NCI-H2029 treated with DMSO at 0.1 percent for 48 hours (cell line): Measurements from ENCODE around the gene INMT.

Experiments used
- DNase-seq: peaks from one replicate; lab custom pipeline; 2025; lab: John Stamatoyannopoulos, UW

Gene INMT

DNA sequence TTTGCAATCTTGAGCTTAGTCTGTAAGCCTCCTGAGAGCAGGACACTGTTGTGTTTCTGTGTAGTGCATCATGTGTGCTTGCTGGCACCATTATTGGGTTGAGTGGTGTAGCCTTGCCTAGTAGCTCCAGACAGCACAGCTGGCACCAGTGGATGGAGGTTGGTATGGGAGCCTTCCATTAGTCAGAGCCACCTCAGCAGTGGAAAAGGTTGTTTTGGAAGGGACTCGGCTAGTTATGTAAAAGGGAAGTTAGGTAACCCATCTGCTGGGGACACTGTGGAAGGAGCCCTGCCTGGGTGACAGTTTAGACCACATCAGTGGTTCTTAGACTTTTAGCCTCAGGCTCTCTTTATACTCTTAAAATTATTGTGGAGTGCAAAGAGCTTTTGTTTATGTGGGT, 35.6 kb downstream of the INMT start:
- DNase-seq: no peak

DNA sequence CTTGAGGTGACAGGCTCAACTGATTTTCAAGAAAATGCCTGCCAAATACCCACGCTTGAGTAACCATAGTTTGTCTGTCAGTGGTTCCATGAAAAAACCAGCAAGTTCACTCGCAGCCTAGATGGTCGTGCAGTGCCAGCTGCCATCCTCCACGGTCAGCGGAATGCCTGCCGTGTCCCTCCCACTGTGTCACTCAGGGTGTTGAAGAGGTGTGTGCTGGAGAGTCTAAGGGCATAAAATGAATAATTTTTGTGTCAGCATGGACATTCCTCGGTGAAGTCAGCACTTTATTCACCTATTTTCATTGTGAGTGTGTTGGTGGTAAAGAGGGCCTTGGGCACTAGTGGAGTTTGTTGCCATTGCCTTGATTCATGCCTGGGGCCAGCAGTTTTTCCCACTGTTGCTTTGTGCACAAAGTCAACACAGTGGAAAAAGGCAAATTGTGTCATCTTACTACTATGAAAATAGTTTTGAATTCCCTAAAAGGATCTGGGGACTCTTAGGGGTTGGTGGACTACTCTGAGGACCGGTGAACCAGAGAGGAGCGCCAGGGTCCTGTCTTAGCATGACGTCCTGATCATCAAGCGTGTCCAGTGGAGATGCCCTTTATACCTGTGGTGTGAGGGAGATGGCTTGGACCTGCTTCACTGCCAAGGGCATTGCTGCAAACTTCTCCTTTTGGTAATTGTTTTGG, 36.9 kb downstream of the INMT start:
- DNase-seq: no peak

DNA sequence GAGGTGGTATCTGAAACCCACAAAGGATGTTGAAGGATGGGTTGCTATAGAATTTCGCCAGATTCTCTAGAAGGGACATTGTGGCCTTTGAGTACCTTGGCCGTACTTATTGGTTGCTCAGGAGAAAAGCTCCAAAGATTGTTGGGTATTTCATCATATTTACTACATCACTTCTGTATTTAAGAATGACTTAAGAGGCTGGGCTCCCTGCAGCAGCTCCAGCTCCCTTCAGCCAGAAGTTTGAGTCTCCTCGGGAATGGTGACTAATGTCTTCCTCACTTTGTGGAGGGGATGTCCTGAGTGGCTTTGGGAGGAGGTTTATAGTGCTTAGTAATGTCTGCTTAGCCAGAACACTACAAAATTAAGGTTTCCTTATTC, 37.4 kb downstream of the INMT start:
- DNase-seq: no peak

DNA sequence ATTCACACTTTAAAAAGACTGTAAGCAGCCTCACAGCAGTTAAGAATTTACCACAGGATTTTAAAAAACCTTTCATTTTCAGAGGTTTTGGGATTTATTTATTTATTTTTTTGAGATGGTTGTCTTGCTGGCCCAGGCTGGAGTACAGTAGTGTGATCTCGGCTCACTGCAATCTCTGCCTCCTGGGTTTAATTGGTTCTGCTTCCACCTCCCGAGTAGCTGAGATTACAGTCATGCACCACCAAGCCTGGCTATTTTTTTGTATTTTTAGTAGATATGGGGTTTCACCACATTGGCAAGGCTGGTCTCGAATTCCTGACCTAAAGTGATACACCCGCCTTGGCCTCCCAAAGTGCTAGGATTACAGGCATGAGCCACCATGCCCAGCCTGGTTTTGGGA, 38.4 kb downstream of the INMT start:
- DNase-seq: no peak

DNA sequence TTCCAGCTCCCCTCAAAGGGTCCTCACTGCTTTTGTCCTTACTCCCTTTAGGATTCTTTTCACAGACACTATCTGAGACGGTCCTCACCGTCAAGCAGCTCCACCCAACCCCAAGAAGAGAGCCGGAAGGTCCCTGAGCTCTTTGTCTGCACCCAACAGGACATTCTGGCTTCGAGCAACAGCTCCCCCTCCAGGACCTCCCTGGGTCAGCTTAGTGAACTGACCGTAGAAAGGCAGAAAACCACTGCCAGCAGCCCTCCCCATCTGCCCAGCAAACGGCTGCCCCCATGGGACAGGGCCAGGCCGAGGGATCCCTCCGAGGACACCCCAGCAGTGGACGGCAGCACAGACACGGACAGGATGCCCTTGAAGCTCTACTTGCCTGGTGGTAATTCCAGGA, 39.2 kb downstream of the INMT start:
- DNase-seq: no peak

DNA sequence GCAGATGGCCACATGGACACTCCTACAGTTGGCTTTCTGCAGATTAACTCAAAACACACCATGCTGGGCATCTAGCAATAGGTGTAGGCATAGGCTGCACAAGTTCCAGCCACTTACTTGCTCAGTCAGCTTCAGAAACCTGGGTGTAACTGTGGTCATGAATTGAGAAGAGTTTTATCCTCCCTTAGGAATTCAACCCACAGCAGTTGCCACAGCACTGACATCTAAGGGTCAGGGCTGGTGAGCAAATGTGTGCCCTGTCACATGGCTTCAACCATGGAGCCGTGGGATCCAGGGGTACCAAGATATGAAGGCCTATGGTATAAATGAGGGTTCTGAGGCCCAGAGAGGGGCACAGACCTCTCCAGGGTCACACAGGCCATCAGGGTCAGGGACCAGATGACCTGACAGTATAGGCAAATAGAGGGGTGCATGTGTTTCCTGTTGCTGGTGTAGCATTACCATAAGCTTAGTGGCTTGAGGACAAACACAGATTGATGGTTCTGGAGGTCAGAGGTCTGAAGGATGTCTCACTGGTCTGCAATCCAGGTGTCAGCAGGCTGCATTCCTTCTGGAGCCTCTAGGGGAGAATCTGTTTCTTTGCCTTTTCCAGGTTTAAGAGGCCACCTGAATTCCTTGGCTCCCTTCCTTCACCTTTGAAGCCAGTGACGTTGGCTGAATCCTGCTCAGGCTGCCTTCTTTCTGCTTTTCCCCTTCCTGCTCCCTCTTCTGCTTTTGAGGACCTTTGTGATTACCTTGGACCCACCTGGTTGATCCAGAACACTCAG, 43.4 kb downstream of the INMT start:
- no peak for DNase-seq

DNA sequence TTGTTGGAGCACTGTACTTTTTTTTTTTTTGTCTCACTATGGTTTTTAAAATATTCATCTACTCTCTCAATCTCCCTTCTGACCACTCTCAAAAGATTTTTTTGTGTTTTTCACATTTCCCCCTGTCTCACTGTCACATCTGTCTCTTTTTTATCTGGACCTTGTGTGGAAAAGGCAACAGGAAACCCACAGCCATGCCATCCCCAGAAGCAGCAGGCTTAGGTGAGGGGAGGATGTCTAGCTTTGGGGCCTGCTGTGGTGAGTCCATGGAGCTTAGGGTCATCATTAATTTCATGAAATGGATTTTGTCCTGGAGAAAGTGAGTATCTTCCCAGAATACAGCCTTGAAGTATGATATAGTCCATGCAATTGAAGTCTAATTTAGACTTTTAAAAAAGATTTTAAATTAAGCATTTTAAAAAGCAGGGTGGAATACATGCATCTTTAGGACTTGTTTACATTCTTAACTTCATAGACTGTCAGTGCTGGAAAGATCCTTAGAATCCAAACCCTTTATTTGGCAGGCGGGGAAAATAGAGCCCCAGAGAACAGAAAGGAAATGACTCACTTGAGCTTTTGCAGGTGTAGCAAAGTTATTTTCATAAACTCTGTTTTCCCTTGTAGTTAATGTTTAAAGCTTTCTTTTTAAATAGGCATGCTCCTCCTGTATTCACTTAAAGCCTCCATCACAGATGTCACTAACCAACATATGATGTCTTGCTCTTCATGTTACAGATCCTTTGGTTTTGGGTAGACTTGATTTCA, 44.4 kb downstream of the INMT start:
- DNase-seq: no peak

DNA sequence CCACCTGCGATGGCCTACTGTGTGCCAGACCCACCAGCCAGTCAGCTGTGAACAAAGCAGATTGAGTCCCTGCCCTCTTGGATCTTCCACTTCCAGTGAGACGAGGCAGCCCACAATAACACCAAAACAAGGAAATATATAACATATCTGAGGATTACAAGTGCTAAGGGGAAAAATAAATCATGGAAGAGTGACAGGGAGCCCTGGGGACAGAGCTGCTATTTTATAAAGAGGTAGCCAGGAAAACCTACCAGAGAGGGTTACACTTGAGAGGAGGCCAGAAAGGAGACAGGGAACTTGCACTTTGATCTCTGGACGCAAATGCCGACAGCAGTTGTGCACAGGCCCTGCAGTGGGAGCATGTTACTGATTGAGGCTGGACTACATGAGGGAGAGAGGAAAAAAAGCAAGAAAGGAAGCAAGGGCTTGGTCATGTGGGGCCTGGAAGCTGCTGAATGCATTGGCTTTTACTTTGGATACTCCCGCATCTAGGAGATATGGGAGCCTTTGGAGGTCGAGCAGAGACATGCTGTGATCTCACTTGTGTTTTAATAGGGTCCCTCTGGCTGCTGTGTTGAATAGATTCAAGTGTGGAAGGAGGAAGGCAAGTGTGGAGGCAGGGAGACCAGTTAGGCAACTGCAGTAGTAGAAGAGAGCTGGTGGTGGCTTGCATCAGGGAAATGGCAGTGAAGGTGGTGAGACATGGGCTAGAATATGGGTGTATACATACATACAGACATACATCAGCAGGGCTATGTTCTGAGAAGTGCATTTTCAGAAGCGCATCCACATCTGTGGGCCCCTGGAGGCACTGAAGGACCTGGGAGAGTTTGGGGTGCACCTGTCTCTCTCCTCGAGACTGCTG, 45.5 kb downstream of the INMT start:
- DNase-seq: no peak

DNA sequence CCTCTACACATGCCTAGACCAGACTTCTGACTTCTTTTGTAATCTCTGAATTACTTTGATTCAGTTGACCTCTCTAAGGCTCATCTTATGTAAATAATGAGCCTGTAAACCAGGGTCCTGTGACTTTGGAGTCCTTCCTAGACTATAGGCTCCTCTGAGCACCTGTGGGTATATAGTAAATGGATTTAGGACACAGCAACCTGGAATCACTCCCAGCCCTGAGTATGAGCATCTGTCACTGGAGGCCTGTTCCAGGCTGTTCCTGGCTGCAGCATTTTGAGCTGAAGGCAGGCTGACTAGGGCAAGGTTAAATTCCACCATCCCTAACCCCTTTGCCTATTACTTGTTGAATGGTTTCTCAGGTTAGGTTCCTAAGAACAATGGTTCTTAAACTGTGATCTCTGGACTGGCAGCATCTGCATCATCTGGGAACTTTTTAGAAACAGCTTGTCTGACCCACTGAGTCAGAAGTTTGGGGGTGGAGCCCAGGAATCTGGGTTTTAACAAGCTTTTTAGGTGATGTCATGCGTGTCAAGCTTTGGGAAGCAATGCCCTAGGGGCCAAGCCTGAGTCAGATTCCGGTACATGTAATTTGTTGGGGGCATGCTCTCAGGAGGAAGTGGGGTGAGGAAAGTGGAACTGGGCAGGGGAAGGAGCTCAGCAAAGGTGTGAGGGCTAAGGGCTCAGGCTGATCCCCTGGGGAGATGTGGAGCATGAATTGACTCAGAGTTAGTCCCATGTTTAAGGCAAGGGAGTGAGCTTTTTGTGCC, 47.5 kb downstream of the INMT start:
- DNase-seq: no peak

DNA sequence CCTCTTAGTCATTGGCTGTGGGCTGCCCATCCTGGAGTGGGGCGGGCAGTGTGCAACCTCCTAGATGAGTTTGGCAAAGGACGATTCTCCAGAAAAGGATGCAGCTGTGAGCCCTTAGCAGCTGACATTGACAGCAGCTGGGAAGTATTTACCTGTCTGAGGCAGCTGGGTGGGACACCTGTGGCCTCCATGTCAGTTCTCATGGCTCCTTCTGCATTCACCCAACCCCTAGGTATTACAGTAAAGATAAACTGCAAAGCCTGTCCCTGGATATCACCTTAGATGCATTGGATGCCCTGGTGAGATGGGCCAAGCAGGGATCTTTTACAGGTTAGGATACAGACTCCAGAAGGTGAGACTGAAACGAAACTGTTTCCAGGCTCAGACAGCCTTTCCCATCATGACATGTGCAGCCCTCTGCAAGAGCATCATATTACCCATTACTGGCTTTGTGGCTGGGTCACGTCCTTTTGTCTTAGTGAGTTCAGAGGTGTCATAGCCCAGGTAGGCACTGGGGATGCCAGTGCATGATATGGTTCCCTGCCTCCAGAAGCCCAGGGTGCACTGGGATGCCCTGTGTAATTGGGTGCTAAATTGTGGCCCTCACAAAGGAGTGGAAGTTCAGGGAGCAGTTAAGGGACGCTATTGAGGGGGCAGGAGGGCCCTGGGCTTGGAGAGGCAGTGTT, 48.2 kb downstream of the INMT start:
- DNase-seq: no peak

DNA sequence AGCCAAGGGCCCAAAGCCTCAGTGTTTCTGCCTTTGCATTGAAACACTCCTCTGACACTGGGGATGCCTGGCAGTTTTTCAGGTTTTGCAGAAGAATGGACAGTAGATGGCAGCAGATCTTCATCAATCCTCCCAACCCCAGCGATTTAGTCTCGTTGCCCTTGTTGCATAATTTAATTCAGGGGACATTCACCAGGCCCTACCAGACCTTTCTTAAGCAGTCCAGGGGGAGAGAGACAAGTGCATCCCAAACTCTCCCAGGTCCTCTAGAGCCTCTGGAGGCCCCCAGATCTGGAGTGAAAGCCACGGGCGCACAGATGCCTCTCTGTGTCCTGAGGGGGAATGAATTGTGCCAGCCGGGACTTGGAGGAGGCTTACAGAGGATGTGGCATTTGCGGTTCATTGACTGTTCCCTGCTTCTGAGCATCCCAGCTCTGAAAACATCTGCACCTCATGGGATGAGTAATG, 48.9 kb downstream of the INMT start:
- peak; percentile 50 for DNase-seq

DNA sequence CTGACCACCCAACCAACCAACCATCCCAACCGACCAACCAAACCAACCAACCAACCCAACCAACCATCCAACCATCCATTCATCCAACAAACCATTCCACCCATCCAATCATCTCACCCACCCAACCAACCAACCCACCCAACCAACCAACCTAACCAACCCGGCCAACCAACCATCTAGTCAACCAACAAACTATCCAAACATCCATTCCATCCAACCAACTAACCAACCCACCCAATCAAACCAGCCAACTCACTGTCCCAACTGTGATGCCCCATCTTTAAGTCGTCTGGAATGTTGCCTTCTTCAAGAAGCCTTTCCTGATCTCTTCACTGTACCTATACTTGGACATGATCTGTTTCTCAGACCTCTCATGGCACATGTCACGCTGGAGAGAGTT, 50.9 kb downstream of the INMT start:
- DNase-seq: no peak

DNA sequence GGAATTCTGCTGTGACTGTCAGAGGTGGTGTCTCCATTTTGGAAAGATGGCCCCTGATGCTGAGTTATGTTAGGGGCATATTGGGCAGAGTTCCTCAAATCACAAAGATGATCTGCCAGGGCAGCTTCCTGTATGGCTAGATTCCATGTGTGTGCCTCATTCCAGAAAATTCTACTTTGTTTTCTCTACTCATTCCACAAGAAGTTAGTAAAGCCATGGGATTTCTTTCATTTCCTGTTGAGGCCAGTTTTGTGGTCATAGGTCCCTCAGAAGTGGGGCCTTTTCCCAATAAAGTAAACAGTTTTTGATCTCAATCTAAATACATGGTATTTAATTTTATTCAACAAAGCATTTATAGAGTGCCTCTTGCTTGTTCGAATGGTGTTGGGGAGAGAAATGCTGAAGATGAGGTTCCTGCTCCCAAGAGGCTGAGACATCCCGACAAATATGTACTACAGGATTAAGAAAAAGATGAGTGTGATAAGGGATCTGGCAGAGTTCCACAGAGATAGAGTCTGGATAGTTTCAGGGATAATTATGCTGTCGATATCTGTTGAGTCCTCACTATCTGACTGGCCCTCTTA, 52.2 kb downstream of the INMT start:
- no peak for DNase-seq

DNA sequence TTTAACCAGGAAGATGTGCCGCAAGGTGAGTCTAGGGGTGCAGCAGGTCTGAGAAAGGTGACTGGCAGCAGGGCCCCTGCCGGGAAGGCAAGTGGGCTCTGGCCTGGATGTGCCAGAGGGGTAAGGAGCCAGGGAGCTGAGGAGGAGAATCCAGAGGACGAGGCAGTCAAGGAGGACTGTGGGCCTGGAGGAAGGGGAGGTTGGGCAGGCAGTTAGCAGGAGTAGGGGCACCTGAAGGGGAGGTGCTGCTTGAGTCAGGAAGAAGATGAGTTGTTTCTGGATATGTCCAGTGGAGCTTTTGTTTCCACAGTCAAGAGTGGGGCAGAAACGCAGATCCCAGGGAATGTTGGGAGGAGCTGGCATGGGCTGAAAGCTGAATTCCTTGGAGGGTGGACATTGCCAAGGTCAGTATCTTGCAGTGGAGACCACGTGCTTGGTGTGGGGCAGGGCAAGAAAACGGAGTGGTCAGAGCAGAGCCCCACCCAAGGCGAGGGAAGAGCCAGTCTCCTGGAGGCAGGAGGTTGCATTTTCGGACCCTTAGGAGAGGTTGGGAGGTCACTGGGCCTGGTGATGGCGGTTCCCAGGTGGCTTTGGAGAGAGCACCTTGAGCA, 53.3 kb downstream of the INMT start:
- no peak for DNase-seq

DNA sequence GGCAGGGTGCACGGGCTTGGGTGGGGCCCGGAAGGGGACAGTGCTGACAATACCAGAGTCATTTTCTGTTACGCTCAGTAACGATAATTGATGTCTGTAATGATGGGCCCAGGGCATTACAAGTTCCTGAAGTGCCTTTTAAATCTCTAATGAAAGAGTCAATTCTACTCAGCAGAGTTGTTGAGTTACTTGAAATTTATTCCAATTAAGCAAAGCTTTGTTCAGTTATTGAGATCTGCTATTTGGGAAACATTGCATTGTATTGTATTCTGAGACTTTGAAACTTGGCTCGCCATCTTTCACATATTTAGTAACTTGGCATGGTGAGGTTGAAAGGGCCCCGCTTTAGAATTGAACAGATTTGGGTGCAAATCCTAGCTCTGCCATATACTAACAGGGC, 54.0 kb downstream of the INMT start:
- no peak for DNase-seq
